Muscle of leg (tissue), 16 donors: Measurements from ENCODE around the gene VPS4A. TPM values are rescaled to one million over a fixed set of nuclear protein-coding genes. Genes with fewer than 3 reads are reported as not detected.

Experiments used
- DNase-seq: peaks from one replicate; pipeline ENCODE4 v3.0.0; 2013
- H3K27ac ChIP-seq: one replicate; pipeline ENCODE4 v1.5.1; 2013; ENCODE audit warnings: mild to moderate bottlenecking, low read length, control low read depth
- H3K27me3 ChIP-seq: one replicate; pipeline ENCODE4 v1.6.1; 2013; ENCODE audit warnings: low read length; ENCODE audit not compliant: control insufficient read depth, insufficient read depth
- H3K36me3 ChIP-seq: one replicate; pipeline ENCODE4 v1.6.1; 2013; ENCODE audit warnings: low read length; ENCODE audit not compliant: control insufficient read depth, insufficient read depth
- H3K4me1 ChIP-seq: one replicate; pipeline ENCODE4 v1.6.1; 2013; ENCODE audit warnings: low read length; ENCODE audit not compliant: control insufficient read depth, insufficient read depth
- H3K4me3 ChIP-seq: one replicate; pipeline ENCODE4 v1.5.1; 2013; ENCODE audit warnings: low read length, control low read depth
- H3K9me3 ChIP-seq: replicated peaks from 2 replicates; pipeline ENCODE4 v1.6.1; 2013; ENCODE audit warnings: low read depth, low read length; ENCODE audit not compliant: control insufficient read depth
- WGBS: methylation state at CpG from one replicate; pipeline ENCODE4 v1.1.5; 2013; ENCODE audit warnings: missing lambda C conversion rate; ENCODE audit not compliant: insufficient coverage; 5-methylcytosine and 5-hydroxymethylcytosine counted together
- long read RNA-seq, 11 donors: transcript quantifications; one replicate each; lab custom pipeline, GENCODE V29; 2026
- polyA plus RNA-seq, 8 donors: library from polyadenylated mRNA; unstranded; fragments of 120-200 nt; gene quantifications; one replicate each; pipeline versions ENCODE4 v1.2.1 to v1.2.3, GENCODE V29; 2013; ENCODE audit warnings: inconsistent platforms in 1 of 8, low replicate concordance in 1 of 8; ENCODE audit not compliant: insufficient read length in 8 of 8, insufficient read depth in 1 of 8
- total RNA-seq: library from RNA; stranded (reverse); fragments of 120-200 nt; gene quantifications from one replicate; pipeline ENCODE4 v1.2.4, GENCODE V29; 2013

Gene VPS4A
- total RNA-seq (17.9 TPM), polyA plus RNA-seq (10 to 100 TPM; 34.9 to 42.1 (median 36.8) TPM)
- long read RNA-seq, donor 1, full-length matches to known transcripts, result 12 of 22 reads
- long read RNA-seq, donor 1, partial matches to known transcripts, result 10 of 22 reads
- long read RNA-seq, donor 1, other reads (novel, unspliced or antisense), result 0 of 22 reads
- long read RNA-seq, donor 2, full-length matches to known transcripts, result 1 of 1 reads
- long read RNA-seq, donor 2, partial matches to known transcripts, result 0 of 1 reads
- long read RNA-seq, donor 2, other reads (novel, unspliced or antisense), result 0 of 1 reads
- long read RNA-seq, donor 3, full-length matches to known transcripts, result 19 of 63 reads
- long read RNA-seq, donor 3, partial matches to known transcripts, result 44 of 63 reads
- long read RNA-seq, donor 3, other reads (novel, unspliced or antisense), result 0 of 63 reads
- long read RNA-seq, donor 4, full-length matches to known transcripts, result 11 of 11 reads
- long read RNA-seq, donor 4, partial matches to known transcripts, result 0 of 11 reads
- long read RNA-seq, donor 4, other reads (novel, unspliced or antisense), result 0 of 11 reads
- long read RNA-seq, donor 5, full-length matches to known transcripts, result 27 of 48 reads
- long read RNA-seq, donor 5, partial matches to known transcripts, result 21 of 48 reads
- long read RNA-seq, donor 5, other reads (novel, unspliced or antisense), result 0 of 48 reads
- long read RNA-seq, donor 6, full-length matches to known transcripts, result 29 of 104 reads
- long read RNA-seq, donor 6, partial matches to known transcripts, result 75 of 104 reads
- long read RNA-seq, donor 6, other reads (novel, unspliced or antisense), result 0 of 104 reads
- long read RNA-seq, donor 7, full-length matches to known transcripts, result 17 of 17 reads
- long read RNA-seq, donor 7, partial matches to known transcripts, result 0 of 17 reads
- long read RNA-seq, donor 7, other reads (novel, unspliced or antisense), result 0 of 17 reads
- long read RNA-seq, donor 8, full-length matches to known transcripts, result 11 of 35 reads
- long read RNA-seq, donor 8, partial matches to known transcripts, result 17 of 35 reads
- long read RNA-seq, donor 8, other reads (novel, unspliced or antisense), result 7 of 35 reads
- long read RNA-seq, donor 9, full-length matches to known transcripts, result 17 of 43 reads
- long read RNA-seq, donor 9, partial matches to known transcripts, result 17 of 43 reads
- long read RNA-seq, donor 9, other reads (novel, unspliced or antisense), result 9 of 43 reads
- long read RNA-seq, donor 10, full-length matches to known transcripts, result 25 of 60 reads
- long read RNA-seq, donor 10, partial matches to known transcripts, result 23 of 60 reads
- long read RNA-seq, donor 10, other reads (novel, unspliced or antisense), result 12 of 60 reads
- long read RNA-seq, donor 11, full-length matches to known transcripts, result 16 of 30 reads
- long read RNA-seq, donor 11, partial matches to known transcripts, result 14 of 30 reads
- long read RNA-seq, donor 11, other reads (novel, unspliced or antisense), result 0 of 30 reads

GRCh38 chr16:69310653-69311532 is at the start of gene VPS4A:
Gene VPS4A, plus strand, starts transcription at chr16:69311350. Its CDS starts 162 bp downstream, at chr16:69311512.
- WGBS, result 10% methylated on average over 58 of the region's 70 CpGs

DNA sequence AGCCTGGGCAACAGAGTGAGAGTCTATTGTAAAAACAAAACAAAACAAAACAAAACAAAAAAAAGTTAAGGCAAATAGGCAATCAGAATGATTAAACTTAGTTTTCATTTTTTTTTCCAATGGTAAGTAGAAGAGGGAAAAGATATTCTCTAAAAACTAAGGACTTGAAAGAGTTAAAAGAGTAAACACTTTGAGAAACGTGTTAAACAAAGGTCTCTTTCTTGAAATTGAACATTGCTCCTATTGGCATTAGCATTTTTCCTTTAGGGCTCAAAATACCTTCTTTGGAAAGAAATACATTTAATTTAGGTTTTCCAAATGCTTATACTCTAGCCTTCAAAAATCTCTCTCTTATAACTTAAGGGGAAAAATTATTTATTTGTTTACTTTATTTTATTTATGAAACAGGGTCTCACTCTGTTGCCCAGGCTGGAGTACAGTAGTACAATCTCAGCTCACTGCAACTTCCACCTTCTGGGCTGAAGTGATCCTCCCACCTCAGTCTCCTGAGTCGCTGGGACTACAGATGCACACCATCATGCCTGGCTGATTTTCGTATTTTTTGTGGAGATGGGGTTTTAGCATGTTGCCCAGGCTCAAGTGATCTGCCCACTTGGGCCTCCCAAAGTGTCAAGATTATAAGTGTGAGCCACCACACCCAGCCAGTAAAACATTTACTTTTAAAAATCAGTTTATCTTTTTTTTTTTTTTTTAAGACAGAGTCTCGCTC is 44.7 kb upstream of the VPS4A start:
- no peak overlapping the region for H3K27ac ChIP-seq
- DNase-seq, result no peak
- peaks cover 4% of the 10 kb centered on the region for H3K36me3 ChIP-seq
- no peaks in the 10 kb centered on the region for H3K9me3 ChIP-seq
- no peak overlapping the region for H3K4me3 ChIP-seq
- no peaks in the 10 kb centered on the region for H3K27me3 ChIP-seq
- H3K4me1 ChIP-seq, result no peaks in the 10 kb centered on the region
- no CpG with 5 or more reads among the region's 4 CpGs for whole genome bisulfite sequencing

More at GRCh38 chr16:69310653-69311532, at the start of gene VPS4A:
- Histone ChIP-seq H3K4me3 (peak within 1 kb of the TSS; percentile 85), H3K4me1 (peaks cover 9% of the 10 kb centered on the region), H3K36me3 (peaks cover 23% of the 10 kb centered on the region), H3K27me3 (no peaks in the 10 kb centered on the region), H3K9me3 (no peaks in the 10 kb centered on the region), H3K27ac (peak within 1 kb of the TSS; percentile 86)
- DNase-seq, result peak; percentile 98

DNA sequence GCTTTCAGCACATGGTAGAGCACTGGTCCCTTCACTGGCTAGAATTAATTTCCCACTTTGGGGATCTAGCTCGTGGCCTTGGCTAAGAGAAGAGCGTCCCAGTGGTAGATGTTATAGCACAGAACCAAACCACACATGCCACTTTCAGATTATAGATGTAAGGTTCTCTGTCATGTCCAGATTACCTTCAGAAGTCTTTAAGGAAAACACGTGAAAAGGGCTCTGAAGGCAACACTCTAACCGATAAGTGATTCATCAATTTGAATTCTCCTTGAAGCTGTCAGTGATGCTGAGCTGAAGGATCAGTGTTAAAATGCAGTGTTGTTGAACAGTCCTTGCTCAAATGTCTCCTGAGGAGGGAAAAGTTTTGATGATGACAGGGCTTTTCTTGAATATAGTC is 43.5 kb upstream of the VPS4A start:
- H3K36me3 ChIP-seq, result peaks cover 4% of the 10 kb centered on the region
- no peak overlapping the region for H3K27ac ChIP-seq
- no peaks in the 10 kb centered on the region for H3K27me3 ChIP-seq
- H3K4me1 ChIP-seq, result no peaks in the 10 kb centered on the region
- H3K4me3 ChIP-seq, result no peak overlapping the region
- WGBS, result 91% methylated on average over 2 of the region's 4 CpGs
- no peak for DNase-seq
- no peaks in the 10 kb centered on the region for H3K9me3 ChIP-seq

GRCh38 chr16:69270395-69270794 is 40.8 kb upstream of the VPS4A start:
- WGBS, result no CpG with 5 or more reads among the region's 3 CpGs
- Histone ChIP-seq H3K4me1 (peaks cover 5% of the 10 kb centered on the region), H3K36me3 (peaks cover 4% of the 10 kb centered on the region), H3K4me3 (no peak overlapping the region), H3K27me3 (no peaks in the 10 kb centered on the region), H3K9me3 (no peaks in the 10 kb centered on the region), H3K27ac (peak overlapping the region; percentile 50)
- DNase-seq, result no peak

DNA sequence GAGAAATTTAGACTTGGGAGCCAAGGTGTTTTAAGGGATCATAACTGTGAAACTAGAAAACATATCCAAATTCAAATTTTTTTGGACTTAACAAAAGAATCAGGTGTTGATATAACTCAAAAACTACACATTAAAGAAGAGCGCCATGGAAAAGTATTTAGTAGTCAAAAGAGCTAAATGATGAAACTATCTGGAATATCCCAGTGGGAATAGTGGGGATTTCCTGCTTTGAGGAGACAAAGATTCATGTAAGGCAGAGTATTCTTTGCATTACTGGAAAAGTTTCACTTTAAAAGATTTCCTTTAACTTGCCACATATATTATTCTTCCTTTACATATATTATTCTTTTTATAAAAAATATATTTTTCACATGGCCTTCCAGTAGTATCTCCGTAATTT is 40.3 kb upstream of the VPS4A start:
- WGBS, result no CpG with 5 or more reads among the region's 2 CpGs
- no peaks in the 10 kb centered on the region for H3K9me3 ChIP-seq
- H3K36me3 ChIP-seq, result peaks cover 4% of the 10 kb centered on the region
- H3K4me3 ChIP-seq, result no peak overlapping the region
- H3K4me1 ChIP-seq, result peaks cover 6% of the 10 kb centered on the region
- peak; percentile 73 for DNase-seq
- peak overlapping the region; percentile 50 for H3K27ac ChIP-seq
- no peaks in the 10 kb centered on the region for H3K27me3 ChIP-seq

DNA sequence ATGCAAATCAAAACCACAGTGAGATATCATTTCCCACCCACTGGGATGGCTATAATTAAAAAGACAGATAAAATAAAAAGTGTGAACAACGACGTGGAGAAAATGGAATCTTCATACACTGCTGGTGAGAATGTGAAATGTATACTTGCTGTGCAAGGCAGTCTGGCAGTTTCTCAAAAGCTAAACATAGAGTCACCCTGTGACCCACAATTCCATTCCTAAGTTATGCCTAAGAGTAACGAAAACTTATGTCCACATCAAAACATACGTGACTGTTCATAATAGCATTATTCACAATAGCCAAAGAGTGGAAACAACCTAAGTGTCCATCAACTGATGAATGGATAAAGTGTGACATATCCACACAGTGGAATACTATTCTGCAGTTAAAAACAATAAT is 38.1 kb upstream of the VPS4A start:
- no peaks in the 10 kb centered on the region for H3K27me3 ChIP-seq
- H3K9me3 ChIP-seq, result no peaks in the 10 kb centered on the region
- no CpG with 5 or more reads among the region's 4 CpGs for WGBS
- no peak for DNase-seq
- H3K4me1 ChIP-seq, result peaks cover 10% of the 10 kb centered on the region
- H3K27ac ChIP-seq, result no peak overlapping the region
- H3K36me3 ChIP-seq, result peaks cover 4% of the 10 kb centered on the region
- H3K4me3 ChIP-seq, result no peak overlapping the region

DNA sequence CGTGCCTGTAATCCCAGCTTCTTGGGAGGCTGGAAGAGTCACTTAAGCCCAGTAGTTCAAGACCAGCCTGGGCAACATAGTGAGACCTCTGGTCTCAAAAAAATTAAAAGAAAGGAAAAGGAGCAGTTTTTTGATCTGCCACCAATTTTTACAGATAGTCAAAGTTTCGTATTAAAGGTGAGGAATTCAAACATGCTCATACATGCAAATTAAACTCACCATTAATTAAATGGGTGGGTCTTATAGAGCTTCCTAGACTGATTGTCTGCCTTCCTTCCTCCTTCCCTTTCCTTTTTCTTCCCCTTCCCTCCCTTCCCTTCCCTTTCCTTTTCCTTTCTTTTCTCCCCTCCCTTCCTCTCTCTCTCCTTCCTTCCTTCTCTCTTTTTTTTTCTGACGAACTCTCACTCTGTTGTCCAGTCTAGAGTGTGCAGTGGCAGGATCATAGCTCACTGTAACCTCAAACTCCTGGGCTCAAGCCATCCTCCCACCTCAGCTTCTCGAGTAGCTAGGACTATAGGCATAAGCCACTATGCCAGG is 36.4 kb upstream of the VPS4A start:
- H3K36me3 ChIP-seq, result peaks cover 4% of the 10 kb centered on the region
- no peaks in the 10 kb centered on the region for H3K9me3 ChIP-seq
- WGBS, result 50% methylated on average over 1 of the region's 4 CpGs
- peak overlapping the region; percentile 71 for H3K27ac ChIP-seq
- no peaks in the 10 kb centered on the region for H3K27me3 ChIP-seq
- H3K4me3 ChIP-seq, result no peak overlapping the region
- peaks cover 11% of the 10 kb centered on the region for H3K4me1 ChIP-seq
- no peak for DNase-seq
